A549 (cell line): ENCODE data around the gene PRXL2A. TPM values are rescaled to one million over a fixed set of nuclear protein-coding genes. Genes with fewer than 3 reads are reported as not detected.

Experiments used
- ATAC-seq, 2 experiments: fragments of 200-7000 bp in 1 of 2; fragments of >200 bp in 1 of 2; cut with Nextera tagmentation in 1 of 2; cut with Tn5 transposase in 1 of 2; 3 replicates each; pipeline versions ENCODE4 v1.8.0 to v1.9.1; 2018 to 2020; ENCODE audit warnings: mild to moderate bottlenecking in 1 of 2, moderate library complexity in 1 of 2
- CTCF ChIA-PET: fragments of 300-600 bp; sonication (Branson Sonifier 250); formaldehyde crosslinking; extraction: SDS; loops from one replicate; lab custom pipeline; 2021; ENCODE audit warnings: antibody characterized with exemption, inconsistent platforms; lab: Yijun Ruan, JAX
- POLR2A ChIA-PET: fragments of 350-600 bp; formaldehyde crosslinking; extraction: SDS; loops from one replicate; lab custom pipeline; 2021; ENCODE audit warnings: antibody characterized with exemption, inconsistent platforms; lab: Yijun Ruan, JAX
- DNase-seq, 2 experiments: peaks; one replicate each; pipeline versions ENCODE4 v3.0.0 to v3.0.0-alpha.2; 2011 to 2016; ENCODE audit warnings: low read depth in 1 of 2, low spot score in 1 of 2
- FAIRE-seq: peaks from 2 replicates; lab custom pipeline; 2011; peaks lifted over from hg19 to GRCh38; lab: Jason Lieb, UNC
- H3K27ac ChIP-seq, 2 experiments: fragments of >200 bp; sonication (Bioruptor Twin); formaldehyde crosslinking; 3 replicates each; pipeline ENCODE4 v1.5.1; 2016 to 2017
- H3K4me1 ChIP-seq: fragments of >200 bp; sonication (Bioruptor Twin); formaldehyde crosslinking; 3 replicates; pipeline ENCODE4 v1.6.1; 2016
- H3K4me2 ChIP-seq: fragments of >200 bp; sonication (Bioruptor Twin); formaldehyde crosslinking; 3 replicates; pipeline ENCODE4 v1.6.1; 2016
- H3K4me3 ChIP-seq: fragments of >200 bp; sonication (Bioruptor Twin); formaldehyde crosslinking; 3 replicates; pipeline ENCODE4 v1.5.1; 2016
- H3K9me3 ChIP-seq: fragments of >200 bp; sonication (Bioruptor Twin); formaldehyde crosslinking; 3 replicates; pipeline ENCODE4 v1.6.1; 2016
- ATOH8 ChIP-seq: fragments of 250-450 bp; sonication (Bioruptor Pico); IDR thresholded peaks from 2 replicates; pipeline ENCODE4 v1.5.0; 2020; ENCODE audit warnings: low read depth, mild to moderate bottlenecking, moderate library complexity
- BHLHE40 ChIP-seq: IDR thresholded peaks from 2 replicates; pipeline ENCODE4 v1.6.1; 2012; ENCODE audit warnings: low read depth, low read length, inconsistent platforms
- CBX8 ChIP-seq: fragments of 200-600 bp; sonication (generic); IDR thresholded peaks from 2 replicates; pipeline ENCODE4 v1.6.1; 2016
- CTCF ChIP-seq: fragments of >200 bp; sonication (Bioruptor Twin); formaldehyde crosslinking; IDR thresholded peaks from 3 replicates; pipeline ENCODE4 v1.5.1; 2016
- EHF ChIP-seq: fragments of 250-450 bp; sonication (Bioruptor Pico); IDR thresholded peaks from 2 replicates; pipeline ENCODE4 v1.5.0; 2020; ENCODE audit warnings: mild to moderate bottlenecking
- ELK1 ChIP-seq: fragments of 150-350 bp; IDR thresholded peaks from 2 replicates; pipeline ENCODE4 v1.6.1; 2014; ENCODE audit warnings: low read depth, mild to moderate bottlenecking, low read length
- ESRRA ChIP-seq: fragments of 150-350 bp; IDR thresholded peaks from 2 replicates; pipeline ENCODE4 v1.6.1; 2014; ENCODE audit warnings: mild to moderate bottlenecking, low read length, borderline replicate concordance
- FOSB ChIP-seq: fragments of 250-450 bp; sonication (Bioruptor Pico); IDR thresholded peaks from 2 replicates; pipeline ENCODE4 v1.5.0; 2020; ENCODE audit warnings: mild to moderate bottlenecking, moderate library complexity
- FOXS1 ChIP-seq: fragments of 250-450 bp; sonication (Bioruptor Pico); IDR thresholded peaks from 2 replicates; pipeline ENCODE4 v1.5.0; 2020; ENCODE audit warnings: mild to moderate bottlenecking, moderate library complexity
- HES2 ChIP-seq: fragments of >200 bp; sonication (Bioruptor Twin); formaldehyde crosslinking; IDR thresholded peaks from 2 replicates; pipeline ENCODE4 v1.6.1; 2016
- HOXB5 ChIP-seq: fragments of 250-450 bp; sonication (Bioruptor Pico); IDR thresholded peaks from 2 replicates; pipeline ENCODE4 v1.5.0; 2020; ENCODE audit warnings: mild to moderate bottlenecking, moderate library complexity
- JUN ChIP-seq, 2 experiments: fragments of >200 bp; sonication (Bioruptor Twin); formaldehyde crosslinking; IDR thresholded peaks; 2 replicates in 1 of 2; 3 replicates in 1 of 2; pipeline ENCODE4 v1.6.1; 2016 to 2017
- JUNB ChIP-seq: fragments of >200 bp; sonication (Bioruptor Twin); formaldehyde crosslinking; IDR thresholded peaks from 2 replicates; pipeline ENCODE4 v1.6.1; 2016
- MAFK ChIP-seq: fragments of 450-650 bp; IDR thresholded peaks from 2 replicates; pipeline ENCODE4 v1.6.1; 2014; ENCODE audit not compliant: partially characterized antibody
- MAX ChIP-seq: IDR thresholded peaks from 2 replicates; pipeline ENCODE4 v1.6.1; 2012
- NPAS2 ChIP-seq: fragments of 250-450 bp; sonication (Bioruptor Pico); IDR thresholded peaks from 2 replicates; pipeline ENCODE4 v1.8.0; 2022; ENCODE audit warnings: mild to moderate bottlenecking, moderate library complexity, borderline replicate concordance
- NR3C1 ChIP-seq: fragments of >200 bp; sonication (Bioruptor Twin); formaldehyde crosslinking; IDR thresholded peaks from 3 replicates; pipeline ENCODE4 v1.6.1; 2017
- POLR2A ChIP-seq: IDR thresholded peaks from 2 replicates; pipeline ENCODE4 v1.6.1; 2012; ENCODE audit warnings: mild to moderate bottlenecking, low read length
- POLR2AphosphoS2 ChIP-seq: conservative IDR thresholded peaks from 2 replicates; pipeline ENCODE4 v1.6.1; 2012; ENCODE audit warnings: low read length, improper control_type of control experiment, inconsistent platforms
- TFCP2L1 ChIP-seq: fragments of 250-450 bp; sonication (Bioruptor Pico); IDR thresholded peaks from 2 replicates; pipeline ENCODE4 v1.5.0; 2021; ENCODE audit warnings: mild to moderate bottlenecking
- ZNF302 ChIP-seq: fragments of 250-450 bp; sonication (Bioruptor Pico); IDR thresholded peaks from 2 replicates; pipeline ENCODE4 v1.9.0; 2021; ENCODE audit warnings: inconsistent platforms, mild to moderate bottlenecking, moderate library complexity
- WGBS: methylation state at CpG from one replicate; pipeline ENCODE4 v1.1.6; 2017; ENCODE audit errors: missing lambda C conversion rate; 5-methylcytosine and 5-hydroxymethylcytosine counted together
- polyA plus RNA-seq, 4 experiments: library from polyadenylated mRNA; depleted of rRNA in 3 of 4; stranded (reverse); fragments of >200 nt; fragmentation: RNase III in 1 of 4; extraction: RNeasy Plus Mini Kit Qiagen cat#74134 plus additional on column Dnase treatment in 1 of 4; gene quantifications; 2 replicates in 3 of 4; 3 replicates in 1 of 4; pipeline ENCODE4 v1.2.3, GENCODE V29; 2011 to 2017
- TF ChIP-seq, protein P1 (sequence below): IDR thresholded peaks from 2 replicates; pipeline ENCODE4 v1.6.1; 2012

PRXL2A gene
- polyA plus RNA-seq, 2 of the 4 experiments (the other 2 are of a cell fraction): 55.0 to 59.3 TPM

DNA sequence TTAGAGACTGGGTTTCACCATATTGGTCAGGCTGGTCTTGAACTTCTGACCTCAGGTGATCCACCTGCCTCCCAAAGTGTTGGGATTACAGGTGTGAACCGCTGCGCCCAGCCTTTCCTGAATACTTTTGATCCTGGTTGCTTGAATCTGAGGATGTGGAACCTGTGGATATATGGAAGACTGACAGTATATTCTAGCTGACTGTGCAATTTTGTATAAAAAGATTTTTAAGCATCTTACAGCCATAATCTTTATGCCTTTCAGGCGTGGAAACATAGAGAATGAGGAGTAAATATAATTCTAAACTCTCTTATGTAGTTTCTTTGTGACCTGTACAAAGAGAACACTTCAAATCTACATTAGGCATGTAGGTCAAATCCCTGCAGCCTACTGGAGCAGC is 61.9 kb downstream of the PRXL2A start:
- Histone ChIP-seq H3K9me3 (no peaks in the 10 kb centered on the region), H3K4me2 (peak overlapping the region; percentile 59; the same call in 2 of the 3 replicates), H3K4me3 (no peak overlapping the region), H3K4me1 (peaks cover 99% of the 10 kb centered on the region), H3K27ac (peak overlapping the region; percentile 68 to 86; a peak in 5 of 6 replicates)
- ChIA-PET CTCF (interaction anchor here (1.4 to 38.6 kb wide), 4 partner anchors 13 to 36 kb away, joined by 3 to 928 read pairs (median 16); no protein-coding TSS in a partner anchor), POLR2A (no interaction called here)
- ATAC-seq (no peak), DNase-seq (no peak), FAIRE-seq (no peak)
- WGBS: 91% methylated on average over 3 of the region's 3 CpGs
- TF ChIP-seq HOXB5 (CRISPR knock-in tag): no peak
- TF ChIP-seq NR3C1: no peak
- TF ChIP-seq, protein P1, sequence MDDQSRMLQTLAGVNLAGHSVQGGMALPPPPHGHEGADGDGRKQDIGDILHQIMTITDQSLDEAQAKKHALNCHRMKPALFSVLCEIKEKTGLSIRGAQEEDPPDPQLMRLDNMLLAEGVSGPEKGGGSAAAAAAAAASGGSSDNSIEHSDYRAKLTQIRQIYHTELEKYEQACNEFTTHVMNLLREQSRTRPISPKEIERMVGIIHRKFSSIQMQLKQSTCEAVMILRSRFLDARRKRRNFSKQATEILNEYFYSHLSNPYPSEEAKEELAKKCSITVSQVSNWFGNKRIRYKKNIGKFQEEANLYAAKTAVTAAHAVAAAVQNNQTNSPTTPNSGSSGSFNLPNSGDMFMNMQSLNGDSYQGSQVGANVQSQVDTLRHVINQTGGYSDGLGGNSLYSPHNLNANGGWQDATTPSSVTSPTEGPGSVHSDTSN: no peak
- TF ChIP-seq ELK1: no peak
- TF ChIP-seq MAFK: peak; percentile 96
- TF ChIP-seq, all 56 proteins: peak for 1

- DNase-seq: no peak
- ChIA-PET POLR2A (interaction anchor here (0.5 kb wide), 1 partner anchor 268 kb away, joined by 5 read pairs; no protein-coding TSS in a partner anchor), CTCF (interaction anchor here (1.3 to 38.6 kb wide), 5 partner anchors 11 to 35 kb away, joined by 6 to 928 read pairs (median 7); no protein-coding TSS in a partner anchor)
- TF ChIP-seq CTCF (no peak), POLR2AphosphoS2 (no peak), POLR2A (no peak), CBX8 (no peak), FOSB (CRISPR knock-in tag) (no peak), NPAS2 (CRISPR knock-in tag) (no peak), BHLHE40 (no peak), HES2 (no peak), MAFK (no peak), JUNB (no peak), ZNF302 (CRISPR knock-in tag) (no peak), HOXB5 (CRISPR knock-in tag) (no peak), MAX (no peak), EHF (no peak), ELK1 (no peak), JUN (IDR thresholded peaks at IDR 0.05) (no peak), FOXS1 (CRISPR knock-in tag) (no peak), ATOH8 (CRISPR knock-in tag) (no peak), TFCP2L1 (CRISPR knock-in tag) (no peak), ESRRA (no peak)
- WGBS: 89% methylated on average over 2 of the region's 3 CpGs
- H3K4me1 ChIP-seq: peaks cover 93% of the 10 kb centered on the region
- peak overlapping the region; percentile 59 for H3K4me2 ChIP-seq
- H3K27ac ChIP-seq: peak overlapping the region; percentile 68 to 86
- FAIRE-seq: no peak
- ATAC-seq: peak in 1 of 2 experiments; percentile 5; a peak in 1 of 6 replicates
- H3K4me3 ChIP-seq: no peak overlapping the region
- no peaks in the 10 kb centered on the region for H3K9me3 ChIP-seq
Observed at GRCh38 chr10:80471001-80471400, 62.6 kb downstream of the PRXL2A start.
